ENCODE measurements around the gene NCKAP5. TPM values are rescaled to one million over a fixed set of nuclear protein-coding genes. Genes with fewer than 3 reads are reported as not detected.

Gene NCKAP5
- total RNA-seq, 1 experiment from 2014 or later, result not detected

- DNase-seq (ENCODE audit: unreplicated experiment), result no peak
- ChIA-PET POLR2A (no interaction called here), CTCF (no interaction called here)
- no peak for TF ChIP-seq CTCF (IDR thresholded peaks at IDR 0.05; ENCODE audit: unreplicated experiment)
- Mint-ChIP-seq H3K9me3 (ENCODE audit: unreplicated experiment) (peaks cover 38% of the 10 kb centered on the region), H3K4me3 (ENCODE audit: unreplicated experiment) (no peak overlapping the region), H3K4me1 (ENCODE audit: insufficient read depth, unreplicated experiment) (no peaks in the 10 kb centered on the region), H3K36me3 (ENCODE audit: insufficient read depth, unreplicated experiment) (no peaks in the 10 kb centered on the region), H3K27me3 (ENCODE audit: insufficient read depth, unreplicated experiment) (no peaks in the 10 kb centered on the region), H3K27ac (ENCODE audit: low read depth, unreplicated experiment) (no peak overlapping the region)
- no TSS peak for BruUV-seq (replicated peaks)
- intact Hi-C loops (cut with micrococcal nuclease), result no loop called here
Observed at GRCh38 chr2:132902626-132903025, 665.6 kb downstream of the NCKAP5 start.

- no peak for DNase-seq (ENCODE audit: unreplicated experiment)
- intact Hi-C loops (cut with micrococcal nuclease), result no loop called here
- no peak overlapping the region for H3K27ac Mint-ChIP-seq (ENCODE audit: low read depth, unreplicated experiment)
- H3K4me1 Mint-ChIP-seq (ENCODE audit: insufficient read depth, unreplicated experiment), result no peaks in the 10 kb centered on the region
- H3K4me3 Mint-ChIP-seq (ENCODE audit: unreplicated experiment), result no peak overlapping the region
- peaks cover 36% of the 10 kb centered on the region for H3K9me3 Mint-ChIP-seq (ENCODE audit: unreplicated experiment)
- H3K27me3 Mint-ChIP-seq (ENCODE audit: insufficient read depth, unreplicated experiment), result no peaks in the 10 kb centered on the region
- BruUV-seq (replicated peaks), result no TSS peak
- no peak for TF ChIP-seq CTCF (IDR thresholded peaks at IDR 0.05; ENCODE audit: unreplicated experiment)
- no peaks in the 10 kb centered on the region for H3K36me3 Mint-ChIP-seq (ENCODE audit: insufficient read depth, unreplicated experiment)
- POLR2A ChIA-PET, result no interaction called here
- CTCF ChIA-PET, result interaction anchor here (1.0 kb wide), 1 partner anchor 44 kb away, joined by 3 read pairs; no protein-coding TSS in a partner anchor
Observed at GRCh38 chr2:132901661-132902060, 666.6 kb downstream of the NCKAP5 start.

GRCh38 chr2:132897111-132897510, 671.2 kb downstream of the NCKAP5 start:
- CTCF ChIA-PET, result no interaction called here
- no peaks in the 10 kb centered on the region for H3K4me1 Mint-ChIP-seq (ENCODE audit: insufficient read depth, unreplicated experiment)

GRCh38 chr2:132896073-132896472, 672.2 kb downstream of the NCKAP5 start:
- H3K9me3 Mint-ChIP-seq (ENCODE audit: unreplicated experiment), result peaks cover 24% of the 10 kb centered on the region
- no peak overlapping the region for H3K27ac Mint-ChIP-seq (ENCODE audit: low read depth, unreplicated experiment)
- no peaks in the 10 kb centered on the region for H3K36me3 Mint-ChIP-seq (ENCODE audit: insufficient read depth, unreplicated experiment)
- no peak for DNase-seq (ENCODE audit: unreplicated experiment)
- no peaks in the 10 kb centered on the region for H3K4me1 Mint-ChIP-seq (ENCODE audit: insufficient read depth, unreplicated experiment)
- ChIA-PET POLR2A (no interaction called here), CTCF (no interaction called here)
- H3K27me3 Mint-ChIP-seq (ENCODE audit: insufficient read depth, unreplicated experiment), result no peaks in the 10 kb centered on the region
- no TSS peak for BruUV-seq (replicated peaks)
- no peak overlapping the region for H3K4me3 Mint-ChIP-seq (ENCODE audit: unreplicated experiment)
- TF ChIP-seq CTCF (IDR thresholded peaks at IDR 0.05; ENCODE audit: unreplicated experiment), result no peak
- intact Hi-C loops (cut with micrococcal nuclease), result no loop called here

More at GRCh38 chr2:132897111-132897510, 671.2 kb downstream of the NCKAP5 start:
- Mint-ChIP-seq H3K4me3 (ENCODE audit: unreplicated experiment) (no peak overlapping the region), H3K27ac (ENCODE audit: low read depth, unreplicated experiment) (no peak overlapping the region), H3K36me3 (ENCODE audit: insufficient read depth, unreplicated experiment) (no peaks in the 10 kb centered on the region), H3K9me3 (ENCODE audit: unreplicated experiment) (peaks cover 24% of the 10 kb centered on the region), H3K27me3 (ENCODE audit: insufficient read depth, unreplicated experiment) (no peaks in the 10 kb centered on the region)
- DNase-seq (ENCODE audit: unreplicated experiment), result no peak
- BruUV-seq (replicated peaks), result no TSS peak
- POLR2A ChIA-PET, result interaction anchor here (0.6 kb wide), 1 partner anchor 198 kb away, joined by 4 read pairs; no protein-coding TSS in a partner anchor
- no peak for TF ChIP-seq CTCF (IDR thresholded peaks at IDR 0.05; ENCODE audit: unreplicated experiment)
- intact Hi-C loops (cut with micrococcal nuclease), result no loop called here

All from MCF 10A (cell line).